Measurements from ENCODE around the gene ASTN2.

ASTN2 gene

DNA sequence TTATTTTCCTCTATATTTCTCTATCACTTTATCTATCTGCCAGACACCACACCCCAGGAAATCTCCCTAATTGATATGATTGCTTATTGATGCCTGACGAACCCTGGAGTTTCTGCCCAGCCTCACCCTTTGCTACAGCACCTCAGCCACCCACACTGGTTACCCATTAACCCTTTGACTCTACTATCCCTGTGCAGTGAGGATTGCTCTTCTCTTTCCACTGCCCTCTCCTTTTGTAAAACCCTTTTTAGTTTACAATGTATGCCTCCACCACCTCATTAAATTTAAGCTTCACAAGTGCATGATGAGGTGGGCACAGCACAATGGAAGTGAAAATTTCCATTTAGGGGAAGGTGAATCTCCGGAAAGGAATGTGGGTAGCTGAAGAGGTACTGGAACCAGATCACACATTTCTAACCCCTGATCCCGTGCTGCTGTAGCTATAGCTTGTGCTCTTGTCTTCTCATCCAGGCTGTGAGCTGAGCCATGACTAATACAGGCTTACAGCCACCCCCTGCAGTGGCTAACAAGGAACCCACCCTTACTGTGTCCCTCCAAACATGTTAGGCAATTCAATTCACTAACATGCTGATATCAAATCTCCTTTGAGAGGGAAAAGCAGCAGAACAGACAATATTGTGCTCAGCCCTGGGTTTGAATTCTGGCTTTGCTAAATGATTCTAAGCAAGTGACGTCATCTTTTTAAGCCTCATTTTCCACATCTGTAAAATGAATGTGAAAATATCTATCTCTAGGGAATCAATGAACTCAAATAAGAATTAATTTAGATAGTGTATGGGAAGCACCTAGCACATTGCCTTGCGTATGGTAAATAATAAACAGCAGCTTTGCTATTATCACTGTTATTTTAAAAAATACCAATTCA, 914.6 kb downstream of the ASTN2 start:
- no peak for DNase-seq

DNA sequence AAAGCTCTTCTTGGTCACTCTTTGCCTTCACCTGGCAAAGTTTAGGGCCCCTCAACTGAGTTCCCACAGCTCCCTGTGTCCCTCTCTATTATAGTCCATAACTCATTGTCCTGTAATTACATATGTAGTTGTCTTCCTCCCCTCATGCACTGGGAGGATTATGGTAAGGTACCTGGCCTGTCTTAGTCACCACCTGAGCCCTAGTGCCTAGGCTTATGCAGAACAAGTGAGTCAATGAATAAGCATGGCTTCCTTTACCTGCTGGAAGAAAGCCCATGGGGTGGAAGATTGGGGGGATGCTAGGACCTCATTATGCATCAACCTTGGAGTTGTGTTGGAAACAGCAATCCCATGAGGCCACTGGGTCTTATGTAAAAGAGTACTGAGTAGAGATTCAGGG, 915.4 kb downstream of the ASTN2 start:
- no peak for DNase-seq

DNA sequence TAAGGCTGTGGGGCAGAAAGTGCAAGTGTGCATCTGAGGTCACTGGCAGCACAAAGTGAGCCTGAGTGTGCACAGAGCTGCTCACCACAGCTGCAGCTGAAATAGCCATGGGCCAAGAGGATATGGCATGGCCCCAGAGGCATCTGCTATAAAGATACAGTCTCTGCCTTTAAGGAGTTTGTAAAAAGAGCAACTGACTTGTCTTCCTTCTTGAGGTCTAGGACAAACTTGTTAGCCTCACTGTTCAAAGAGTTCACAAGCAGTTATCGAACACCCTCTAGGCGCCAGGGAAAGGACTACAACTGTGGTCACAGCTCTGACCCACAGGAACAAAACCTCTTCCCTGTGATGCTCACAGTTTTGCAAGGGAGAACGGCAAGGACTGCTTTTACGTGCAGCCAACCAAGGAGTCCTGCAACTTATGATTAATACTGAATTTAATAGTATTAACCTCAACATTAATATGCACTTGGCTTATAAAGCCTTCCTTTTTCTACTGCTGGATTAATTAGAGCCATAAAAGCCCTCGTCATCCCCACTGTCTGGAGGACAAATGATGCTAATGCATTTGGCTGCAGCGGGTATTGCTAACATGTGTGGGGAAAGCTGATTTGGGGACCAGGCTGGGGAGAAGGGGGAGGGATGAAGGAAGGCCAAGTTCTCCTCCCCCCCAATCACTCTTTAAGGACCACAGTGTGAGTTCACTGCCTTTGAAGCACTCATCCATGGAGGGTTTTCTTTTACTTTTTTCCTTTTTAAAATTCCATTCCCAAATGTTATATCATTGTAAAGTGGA, 917.6 kb downstream of the ASTN2 start:
- no peak for DNase-seq

DNA sequence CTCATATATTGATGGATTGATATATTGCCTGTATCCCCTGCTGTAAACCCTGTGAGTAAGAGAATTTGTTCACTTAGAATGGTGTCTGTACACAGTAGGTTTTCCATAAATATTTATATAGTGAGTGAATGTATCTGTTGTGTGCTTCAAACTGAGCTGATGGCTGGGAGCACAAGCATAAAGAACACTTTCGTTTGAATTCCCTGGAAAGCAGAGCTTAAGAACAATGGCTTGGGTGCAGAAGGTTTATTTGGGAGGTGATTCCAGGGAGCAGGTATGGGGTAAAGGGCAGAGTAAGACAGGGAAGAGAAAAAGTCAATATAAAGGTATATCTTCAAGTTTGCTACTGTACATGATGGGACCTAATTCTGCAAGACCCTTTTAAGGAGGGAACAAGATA, 918.7 kb downstream of the ASTN2 start:
- DNase-seq: no peak

- DNase-seq: no peak
These were observed 919.1 kb downstream of the ASTN2 start for GRCh38 chr9:116495725-116496124.

DNA sequence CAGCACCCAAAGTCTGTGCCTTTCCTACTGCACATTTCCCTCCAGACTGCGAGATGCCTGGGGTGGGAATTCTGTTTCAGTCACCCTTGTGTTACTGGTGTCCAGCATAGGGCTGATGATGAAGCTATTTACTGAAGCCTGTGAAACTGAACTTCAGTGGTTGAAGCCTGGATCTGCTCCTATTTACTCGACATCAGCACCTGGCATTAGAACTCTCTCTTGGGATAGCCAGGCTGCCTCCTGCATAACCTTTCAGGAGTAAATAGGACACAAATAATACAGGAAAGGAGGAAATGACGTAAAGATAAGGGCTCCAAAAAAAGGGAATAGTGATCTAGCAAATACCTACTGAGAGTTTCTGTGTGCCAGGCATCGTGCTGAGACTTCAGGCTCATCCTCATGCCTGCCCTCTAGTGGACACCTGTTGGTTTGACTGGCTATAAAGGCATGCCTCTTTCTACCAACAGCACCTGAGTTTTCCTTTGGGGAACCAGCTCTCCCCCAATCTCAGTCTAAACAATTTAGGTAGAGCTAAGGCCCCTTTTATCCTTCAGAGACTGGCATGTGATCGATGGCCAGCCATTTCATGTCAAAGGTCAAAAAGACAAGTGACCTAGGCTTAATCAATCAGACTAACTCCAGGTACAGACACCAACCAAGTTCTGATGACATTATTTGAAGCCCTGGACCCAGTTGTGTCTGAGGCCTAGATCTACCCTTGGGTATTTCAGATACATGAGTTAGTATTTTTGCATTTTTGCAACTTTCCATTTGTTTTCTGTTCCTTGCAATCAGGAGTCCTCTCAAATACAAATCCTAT, 919.8 kb downstream of the ASTN2 start:
- peak; percentile 24 to 26 for DNase-seq

- no peak for DNase-seq
These were observed 921.5 kb downstream of the ASTN2 start for GRCh38 chr9:116493183-116493860.

DNA sequence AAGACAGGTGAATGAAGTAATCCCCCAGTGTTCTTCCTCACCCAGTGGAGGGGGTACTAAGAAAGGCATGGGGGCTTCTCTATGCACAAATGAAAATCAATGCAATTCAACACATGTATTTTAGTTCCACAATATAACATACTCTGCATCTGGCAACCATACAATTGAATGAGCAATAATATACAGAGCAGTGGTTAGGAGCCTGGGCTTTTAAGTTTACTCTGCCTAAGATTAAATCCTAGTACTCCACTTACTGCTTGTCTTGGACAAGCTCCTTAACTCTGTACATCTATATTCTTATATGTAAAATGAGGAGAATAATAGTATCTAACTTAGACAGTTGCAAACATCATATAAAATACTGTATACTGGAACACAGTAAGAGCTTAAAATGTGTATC, 923.2 kb downstream of the ASTN2 start:
- no peak for DNase-seq

GRCh38 chr9:116491219-116491618, 923.6 kb downstream of the ASTN2 start:
- DNase-seq: no peak

DNA sequence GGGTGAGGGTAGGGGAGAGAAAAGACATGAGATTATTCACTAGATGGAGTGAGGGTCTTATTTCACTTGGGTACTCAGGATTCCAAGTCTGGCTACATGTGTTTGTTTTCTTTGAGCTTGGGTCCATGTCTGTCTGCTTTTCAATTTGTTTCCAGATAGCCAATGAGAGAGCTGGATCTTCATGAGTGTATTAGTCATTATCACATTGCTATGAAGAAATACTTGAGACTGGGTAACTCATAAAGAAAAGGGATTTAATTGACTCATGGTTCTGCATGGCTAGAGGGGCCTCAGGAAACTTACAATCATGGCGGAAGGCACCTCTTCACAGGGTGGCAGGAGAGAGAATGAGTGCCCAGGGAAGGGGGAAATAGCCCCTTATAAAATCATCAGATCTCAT, 924.5 kb downstream of the ASTN2 start:
- DNase-seq: no peak

DNA sequence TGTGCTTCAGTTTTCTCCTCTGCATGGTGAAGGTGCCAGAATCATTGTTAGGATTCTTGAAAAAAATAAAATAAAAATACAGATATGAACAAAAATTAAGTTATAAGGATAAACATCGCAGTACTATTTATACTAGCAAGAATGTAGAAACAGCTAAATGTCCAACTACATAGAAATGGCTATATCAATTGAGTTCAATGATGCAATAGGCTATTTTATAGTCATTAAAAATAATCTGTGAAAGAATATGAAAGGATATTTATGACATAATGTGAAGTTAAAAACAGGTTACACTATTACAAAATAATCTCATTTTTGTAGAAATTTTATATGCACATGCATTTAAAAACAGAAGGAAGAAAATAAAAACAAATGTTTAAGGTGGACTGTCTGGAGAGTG, 926.5 kb downstream of the ASTN2 start:
- DNase-seq: no peak

- DNase-seq: no peak
These were observed 930.3 kb downstream of the ASTN2 start for GRCh38 chr9:116484492-116485061.

GRCh38 chr9:116483622-116484491, 931.0 kb downstream of the ASTN2 start:
- DNase-seq: no peak

- DNase-seq: no peak
These were observed 932.1 kb downstream of the ASTN2 start for GRCh38 chr9:116482740-116483139.

- peak in 1 of 2 donors; percentile 10 for DNase-seq
These were observed 934.2 kb downstream of the ASTN2 start for GRCh38 chr9:116480700-116481099.

DNA sequence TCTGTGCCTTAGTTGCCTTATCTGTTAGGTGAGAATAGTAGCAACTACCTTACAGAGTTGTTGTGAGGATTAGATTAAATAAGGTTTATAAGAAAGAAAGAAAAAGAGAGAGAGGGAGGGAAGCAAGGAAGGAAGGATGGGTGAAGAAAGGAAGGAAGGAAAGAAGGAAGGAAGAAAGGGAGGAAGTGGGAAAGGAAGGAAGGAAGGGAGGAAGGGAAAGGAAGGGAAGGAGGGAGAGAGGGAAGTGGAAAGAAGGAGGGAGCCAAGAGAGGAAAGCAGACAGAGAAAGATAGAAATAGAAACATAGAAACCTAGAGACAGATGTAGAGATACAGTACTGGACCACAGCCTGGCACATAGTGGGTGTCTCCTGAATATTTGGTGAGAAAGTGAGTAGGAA, 934.9 kb downstream of the ASTN2 start:
- no peak for DNase-seq

- no peak for DNase-seq
These were observed 935.8 kb downstream of the ASTN2 start for GRCh38 chr9:116479056-116479544.

DNA sequence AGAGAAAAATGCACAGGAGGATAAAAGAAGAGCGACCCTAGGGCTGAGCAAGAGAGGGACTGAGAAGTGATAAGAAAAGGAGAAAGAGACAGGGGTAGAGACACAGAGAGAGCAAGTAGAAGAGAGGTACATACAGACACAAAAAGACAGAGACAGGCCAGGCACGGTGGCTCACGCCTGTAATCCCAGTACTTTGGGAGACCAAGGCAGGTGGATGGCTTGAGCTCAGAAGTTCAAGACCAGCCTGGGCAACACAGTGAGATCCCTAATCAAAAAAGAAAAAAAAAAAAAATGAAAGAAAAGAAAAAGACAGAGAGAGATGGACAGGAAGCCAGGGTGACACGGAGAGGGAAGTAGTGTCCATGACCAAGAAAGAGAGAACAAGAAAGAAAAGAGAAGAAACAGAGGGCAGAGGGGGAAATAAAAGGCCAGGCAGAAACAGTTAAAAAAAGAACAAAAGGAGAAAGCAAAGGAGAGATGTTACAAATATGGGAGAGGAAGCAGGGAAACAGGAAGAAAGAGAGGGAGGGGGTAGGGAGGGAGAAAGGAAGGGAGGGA, 937.2 kb downstream of the ASTN2 start:
- DNase-seq: no peak

DNA sequence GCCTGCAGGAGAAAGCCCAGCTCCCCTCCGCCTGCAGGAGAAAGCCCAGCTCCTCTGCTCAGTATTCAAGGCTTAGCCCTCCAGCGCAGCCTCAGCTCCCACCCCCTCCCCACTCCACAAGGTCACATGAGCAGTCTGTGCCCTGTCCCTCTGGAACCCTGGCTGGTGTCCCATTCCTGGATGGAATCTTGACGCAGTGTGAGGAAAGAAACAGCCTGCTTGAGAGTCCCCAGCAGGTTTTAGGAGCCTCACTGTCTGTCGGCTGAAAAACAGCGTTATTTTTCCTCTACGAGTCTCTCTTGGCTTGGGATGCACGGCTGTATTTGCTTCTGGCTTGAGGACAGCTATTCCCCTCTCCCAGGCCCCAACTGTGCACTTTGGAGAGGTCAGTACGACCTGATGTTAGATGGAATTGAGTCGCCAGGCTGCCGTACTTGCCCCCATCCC, 937.9 kb downstream of the ASTN2 start:
- no peak for DNase-seq

- no peak for DNase-seq
These were observed 938.9 kb downstream of the ASTN2 start for GRCh38 chr9:116476002-116476401.
